Measurements from ENCODE around the gene SEPHS2.

The SEPHS2 gene

DNA sequence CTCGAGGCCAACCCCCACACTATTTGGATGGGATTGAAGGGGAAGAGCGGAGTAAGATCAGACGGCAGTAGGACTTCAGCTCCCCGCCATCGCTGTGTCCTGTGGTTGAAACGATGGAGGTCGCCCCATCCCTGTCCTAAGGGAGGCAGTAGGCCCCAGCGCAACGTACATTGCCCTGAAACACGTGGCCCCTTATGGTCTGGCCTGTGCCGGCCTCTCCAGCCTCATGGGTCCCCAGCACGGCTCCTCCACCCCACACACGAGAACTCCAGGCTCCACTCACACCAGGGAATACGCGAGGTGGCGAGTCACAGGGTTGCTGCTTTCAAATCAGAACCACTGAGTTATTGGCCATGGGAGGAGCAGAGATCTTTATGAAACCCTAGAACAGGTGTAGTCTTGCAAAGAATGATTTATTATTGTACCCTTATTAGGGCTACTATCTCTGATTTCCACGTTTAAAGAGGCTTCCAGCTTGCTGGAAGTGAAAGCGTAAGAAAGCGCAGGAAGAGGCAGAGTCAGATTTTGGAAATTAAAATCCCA is 15.2 kb downstream of the SEPHS2 start:
- no peaks in the 10 kb centered on the region for H3K4me1 ChIP-seq (ENCODE audit: control insufficient read depth, insufficient read depth, low read length)
- no peaks in the 10 kb centered on the region for H3K9me3 ChIP-seq (ENCODE audit: control insufficient read depth, insufficient read depth, low read depth, low read length)
- ChIA-PET POLR2A (interaction anchor here (0.7 to 3.0 kb wide), 28 partner anchors 10 to 615 kb away, joined by 3 to 41 read pairs (median 6); partner anchors contain the start of genes CORO1A, PAGR1, PRR14 and SEPHS2), CTCF (interaction anchor here (0.5 to 3.1 kb wide), 38 partner anchors 9 to 514 kb away, joined by 3 to 43 read pairs (median 5); partner anchors contain the start of genes TBX6, ZNF48 and ZNF771)
- H3K4me3 ChIP-seq (ENCODE audit: low read depth, low read length): no peak overlapping the region
- peak overlapping the region; percentile 0; the same call in 1 of the 2 replicates for H3K27ac ChIP-seq (ENCODE audit: extremely low read depth, low read depth, low read length)
- peaks cover 10 to 19% of the 10 kb centered on the region in 2 experiments; a peak in 2 of 3 replicates for H3K36me3 ChIP-seq (ENCODE audit: control insufficient read depth in 2 of 2, insufficient read depth in 1 of 2, low read length in 2 of 2)
- TF ChIP-seq ZNF175 (tag by site-specific recombination; IDR thresholded peaks at IDR 0.05) (no peak), ZNF521 (tag by site-specific recombination; IDR thresholded peaks at IDR 0.05) (no peak), ZNF155 (tag by site-specific recombination; IDR thresholded peaks at IDR 0.05) (no peak), PRDM1 (tag by site-specific recombination; IDR thresholded peaks at IDR 0.05) (peak; percentile 2; the same call in 1 of the 2 replicates), ZBTB8A (tag by site-specific recombination; IDR thresholded peaks at IDR 0.05) (peak; percentile 75), KLF1 (tag by site-specific recombination; IDR thresholded peaks at IDR 0.05) (0 out of 2 replicates have a peak, but pooled peaks have one; percentile 8), ZNF600 (tag by site-specific recombination; IDR thresholded peaks at IDR 0.05) (no peak; the same call in 1 of the 2 replicates), ZBTB20 (tag by site-specific recombination; IDR thresholded peaks at IDR 0.05) (no peak), ZBTB48 (tag by site-specific recombination; IDR thresholded peaks at IDR 0.05) (peak; percentile 93), ZNF121 (tag by site-specific recombination; IDR thresholded peaks at IDR 0.05) (0 out of 2 replicates have a peak, but pooled peaks have one; percentile 14), SP2 (tag by site-specific recombination; IDR thresholded peaks at IDR 0.05) (no peak), ZNF335 (tag by site-specific recombination; conservative IDR thresholded peaks at IDR 0.05) (no peak), ZNF138 (tag by site-specific recombination; IDR thresholded peaks at IDR 0.05; ENCODE audit: borderline replicate concordance) (no peak), ZNF48 (tag by site-specific recombination; IDR thresholded peaks at IDR 0.05) (no peak), ZNF623 (tag by site-specific recombination; IDR thresholded peaks at IDR 0.05) (no peak), ZBTB17 (tag by site-specific recombination; IDR thresholded peaks at IDR 0.05) (no peak), ZNF544 (tag by site-specific recombination; IDR thresholded peaks at IDR 0.05) (no peak), ZNF239 (tag by site-specific recombination; IDR thresholded peaks at IDR 0.05) (no peak), ZNF473 (tag by site-specific recombination; IDR thresholded peaks at IDR 0.05) (no peak), ZNF114 (tag by site-specific recombination; IDR thresholded peaks at IDR 0.05) (no peak), ZNF692 (tag by site-specific recombination; IDR thresholded peaks at IDR 0.05) (0 out of 2 replicates have a peak, but pooled peaks have one; percentile 40), HIC1 (tag by site-specific recombination; IDR thresholded peaks at IDR 0.05) (no peak), ZNF549 (tag by site-specific recombination; IDR thresholded peaks at IDR 0.05) (no peak)
- TF ChIP-seq, protein P1, sequence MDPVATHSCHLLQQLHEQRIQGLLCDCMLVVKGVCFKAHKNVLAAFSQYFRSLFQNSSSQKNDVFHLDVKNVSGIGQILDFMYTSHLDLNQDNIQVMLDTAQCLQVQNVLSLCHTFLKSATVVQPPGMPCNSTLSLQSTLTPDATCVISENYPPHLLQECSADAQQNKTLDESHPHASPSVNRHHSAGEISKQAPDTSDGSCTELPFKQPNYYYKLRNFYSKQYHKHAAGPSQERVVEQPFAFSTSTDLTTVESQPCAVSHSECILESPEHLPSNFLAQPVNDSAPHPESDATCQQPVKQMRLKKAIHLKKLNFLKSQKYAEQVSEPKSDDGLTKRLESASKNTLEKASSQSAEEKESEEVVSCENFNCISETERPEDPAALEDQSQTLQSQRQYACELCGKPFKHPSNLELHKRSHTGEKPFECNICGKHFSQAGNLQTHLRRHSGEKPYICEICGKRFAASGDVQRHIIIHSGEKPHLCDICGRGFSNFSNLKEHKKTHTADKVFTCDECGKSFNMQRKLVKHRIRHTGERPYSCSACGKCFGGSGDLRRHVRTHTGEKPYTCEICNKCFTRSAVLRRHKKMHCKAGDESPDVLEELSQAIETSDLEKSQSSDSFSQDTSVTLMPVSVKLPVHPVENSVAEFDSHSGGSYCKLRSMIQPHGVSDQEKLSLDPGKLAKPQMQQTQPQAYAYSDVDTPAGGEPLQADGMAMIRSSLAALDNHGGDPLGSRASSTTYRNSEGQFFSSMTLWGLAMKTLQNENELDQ (tag by site-specific recombination; IDR thresholded peaks at IDR 0.05; ENCODE audit: low read depth): no peak
- TF ChIP-seq, protein P2, sequence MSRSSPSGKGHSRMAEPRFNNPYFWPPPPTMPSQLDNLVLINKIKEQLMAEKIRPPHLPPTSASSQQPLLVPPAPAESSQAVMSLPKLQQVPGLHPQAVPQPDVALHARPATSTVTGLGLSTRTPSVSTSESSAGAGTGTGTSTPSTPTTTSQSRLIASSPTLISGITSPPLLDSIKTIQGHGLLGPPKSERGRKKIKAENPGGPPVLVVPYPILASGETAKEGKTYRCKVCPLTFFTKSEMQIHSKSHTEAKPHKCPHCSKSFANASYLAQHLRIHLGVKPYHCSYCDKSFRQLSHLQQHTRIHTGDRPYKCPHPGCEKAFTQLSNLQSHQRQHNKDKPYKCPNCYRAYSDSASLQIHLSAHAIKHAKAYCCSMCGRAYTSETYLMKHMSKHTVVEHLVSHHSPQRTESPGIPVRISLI (tag by site-specific recombination; IDR thresholded peaks at IDR 0.05): no peak
- TF ChIP-seq, protein P3, sequence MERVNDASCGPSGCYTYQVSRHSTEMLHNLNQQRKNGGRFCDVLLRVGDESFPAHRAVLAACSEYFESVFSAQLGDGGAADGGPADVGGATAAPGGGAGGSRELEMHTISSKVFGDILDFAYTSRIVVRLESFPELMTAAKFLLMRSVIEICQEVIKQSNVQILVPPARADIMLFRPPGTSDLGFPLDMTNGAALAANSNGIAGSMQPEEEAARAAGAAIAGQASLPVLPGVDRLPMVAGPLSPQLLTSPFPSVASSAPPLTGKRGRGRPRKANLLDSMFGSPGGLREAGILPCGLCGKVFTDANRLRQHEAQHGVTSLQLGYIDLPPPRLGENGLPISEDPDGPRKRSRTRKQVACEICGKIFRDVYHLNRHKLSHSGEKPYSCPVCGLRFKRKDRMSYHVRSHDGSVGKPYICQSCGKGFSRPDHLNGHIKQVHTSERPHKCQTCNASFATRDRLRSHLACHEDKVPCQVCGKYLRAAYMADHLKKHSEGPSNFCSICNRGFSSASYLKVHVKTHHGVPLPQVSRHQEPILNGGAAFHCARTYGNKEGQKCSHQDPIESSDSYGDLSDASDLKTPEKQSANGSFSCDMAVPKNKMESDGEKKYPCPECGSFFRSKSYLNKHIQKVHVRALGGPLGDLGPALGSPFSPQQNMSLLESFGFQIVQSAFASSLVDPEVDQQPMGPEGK (tag by site-specific recombination; IDR thresholded peaks at IDR 0.05): no peak
- TF ChIP-seq, protein P4, sequence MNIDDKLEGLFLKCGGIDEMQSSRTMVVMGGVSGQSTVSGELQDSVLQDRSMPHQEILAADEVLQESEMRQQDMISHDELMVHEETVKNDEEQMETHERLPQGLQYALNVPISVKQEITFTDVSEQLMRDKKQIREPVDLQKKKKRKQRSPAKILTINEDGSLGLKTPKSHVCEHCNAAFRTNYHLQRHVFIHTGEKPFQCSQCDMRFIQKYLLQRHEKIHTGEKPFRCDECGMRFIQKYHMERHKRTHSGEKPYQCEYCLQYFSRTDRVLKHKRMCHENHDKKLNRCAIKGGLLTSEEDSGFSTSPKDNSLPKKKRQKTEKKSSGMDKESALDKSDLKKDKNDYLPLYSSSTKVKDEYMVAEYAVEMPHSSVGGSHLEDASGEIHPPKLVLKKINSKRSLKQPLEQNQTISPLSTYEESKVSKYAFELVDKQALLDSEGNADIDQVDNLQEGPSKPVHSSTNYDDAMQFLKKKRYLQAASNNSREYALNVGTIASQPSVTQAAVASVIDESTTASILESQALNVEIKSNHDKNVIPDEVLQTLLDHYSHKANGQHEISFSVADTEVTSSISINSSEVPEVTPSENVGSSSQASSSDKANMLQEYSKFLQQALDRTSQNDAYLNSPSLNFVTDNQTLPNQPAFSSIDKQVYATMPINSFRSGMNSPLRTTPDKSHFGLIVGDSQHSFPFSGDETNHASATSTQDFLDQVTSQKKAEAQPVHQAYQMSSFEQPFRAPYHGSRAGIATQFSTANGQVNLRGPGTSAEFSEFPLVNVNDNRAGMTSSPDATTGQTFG (tag by site-specific recombination; IDR thresholded peaks at IDR 0.05; ENCODE audit: borderline replicate concordance): no peak

Measured in HEK293 (cell line).